Endodermal cell (in vitro differentiated cells): ENCODE measurements around the gene DIRAS1. TPM values are rescaled to one million over a fixed set of nuclear protein-coding genes. Genes with fewer than 3 reads are reported as not detected.

ENCODE experiments used
- DNase-seq: peaks from one replicate; pipeline ENCODE4 v3.0.0-alpha.2; 2017
- H3K27ac ChIP-seq: 2 replicates; pipeline ENCODE4 v1.5.1; 2013; ENCODE audit warnings: mild to moderate bottlenecking, low read depth, low read length, moderate library complexity
- H3K27me3 ChIP-seq: 2 replicates; pipeline ENCODE4 v1.6.1; 2013; ENCODE audit warnings: mild to moderate bottlenecking, low read length, moderate library complexity; ENCODE audit not compliant: insufficient read depth, control insufficient read depth, poor library complexity, severe bottlenecking
- H3K36me3 ChIP-seq: 2 replicates; pipeline ENCODE4 v1.7.0; 2013; ENCODE audit warnings: mild to moderate bottlenecking, low read length, moderate library complexity; ENCODE audit not compliant: control insufficient read depth, insufficient read depth
- H3K4me1 ChIP-seq: one replicate; pipeline ENCODE4 v1.7.0; 2013; ENCODE audit warnings: low read length; ENCODE audit not compliant: control insufficient read depth, insufficient read depth
- H3K4me3 ChIP-seq: 2 replicates; pipeline ENCODE4 v1.5.1; 2013; ENCODE audit warnings: mild to moderate bottlenecking, low read length, moderate library complexity
- H3K9ac ChIP-seq: 2 replicates; pipeline ENCODE4 v1.6.1; 2013; ENCODE audit warnings: mild to moderate bottlenecking, low read length, moderate library complexity; ENCODE audit not compliant: poor library complexity, severe bottlenecking; ENCODE audit errors: extremely low read depth
- H3K9me3 ChIP-seq: 2 replicates; pipeline ENCODE4 v1.6.1; 2013; ENCODE audit warnings: mild to moderate bottlenecking, low read length, moderate library complexity; ENCODE audit not compliant: control insufficient read depth
- H3K27ac Mint-ChIP-seq: 2 replicates; pipeline ENCODE4 v1.8.0; 2020; ENCODE audit warnings: mixed read lengths
- H3K27me3 Mint-ChIP-seq: 2 replicates; pipeline ENCODE4 v1.8.0; 2021; ENCODE audit warnings: mild to moderate bottlenecking, mixed read lengths; ENCODE audit not compliant: insufficient read depth
- H3K36me3 Mint-ChIP-seq: 2 replicates; pipeline ENCODE4 v1.8.0; 2020; ENCODE audit warnings: low read depth, mixed read lengths
- H3K4me1 Mint-ChIP-seq: 2 replicates; pipeline ENCODE4 v1.8.0; 2020; ENCODE audit warnings: mixed read lengths
- H3K4me3 Mint-ChIP-seq: 2 replicates; pipeline ENCODE4 v1.8.0; 2020; ENCODE audit warnings: mild to moderate bottlenecking, moderate library complexity, mixed read lengths
- H3K9me3 Mint-ChIP-seq: 2 replicates; pipeline ENCODE4 v1.8.0; 2020; ENCODE audit warnings: mild to moderate bottlenecking, mixed read lengths
- WGBS, 2 experiments: methylation state at CpG; one replicate each; pipeline versions ENCODE4 v1.1.5 to v1.1.7; 2013; ENCODE audit warnings: missing lambda C conversion rate in 2 of 2, mixed read lengths in 1 of 2; ENCODE audit not compliant: insufficient coverage in 1 of 2, insufficient read length in 1 of 2; 5-methylcytosine and 5-hydroxymethylcytosine counted together
- total RNA-seq, 2 donors: library from RNA; stranded (reverse); fragmentation: NEBNext Ultra II Directional in 1 of 2; extraction: Animal tissue kit (Norgen Biotek cat#: 25700) in 1 of 2; gene quantifications; 2 replicates in 1 of 2; 3 replicates in 1 of 2; pipeline ENCODE4 v1.2.1, GENCODE V29; 2021
- TF ChIP-seq, protein P1 (sequence below): fragments of 200-600 bp; sonication (generic); conservative IDR thresholded peaks from 2 replicates; pipeline ENCODE4 v1.5.0; 2021; ENCODE audit warnings: antibody characterized with exemption, mild to moderate bottlenecking

DIRAS1 gene
- total RNA-seq, 2 donors from 2014 or later = 4.7 to 8.4 TPM

DNA sequence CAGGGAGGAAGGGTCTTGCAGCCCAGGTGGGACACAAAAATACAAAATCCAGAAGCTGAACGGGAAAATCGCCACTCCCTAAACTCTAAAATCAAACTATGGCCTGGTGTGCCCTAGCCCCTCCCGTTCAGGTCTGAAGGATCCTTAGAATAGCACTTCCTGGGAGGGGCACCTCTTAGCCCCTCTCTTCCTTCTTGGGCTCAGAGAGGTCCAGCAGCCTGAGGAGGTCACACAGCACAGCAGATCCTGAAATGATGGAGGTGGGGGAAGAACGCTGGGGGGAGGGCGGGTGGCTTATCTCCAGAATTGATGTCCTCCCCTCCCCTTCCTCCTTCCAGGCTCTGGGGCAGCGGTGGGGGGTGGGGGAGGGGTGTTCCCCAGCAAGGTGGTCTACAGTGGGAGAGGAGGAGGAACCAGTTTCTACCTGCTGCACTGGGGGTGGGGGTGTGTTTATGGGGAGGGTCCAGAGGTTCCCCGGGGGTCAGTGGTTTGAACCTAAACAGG, 1.9 kb downstream of the DIRAS1 start:
- WGBS, 2 experiments = 75 to 77% methylated on average over 4 of the region's 7 CpGs
- DNase-seq = no peak
- peaks cover 4% of the 10 kb centered on the region for H3K4me1 Mint-ChIP-seq
- H3K27me3 ChIP-seq = peaks cover 10% of the 10 kb centered on the region
- H3K4me3 ChIP-seq = no peak overlapping the region
- H3K9me3 ChIP-seq = peaks cover 7% of the 10 kb centered on the region
- H3K4me1 ChIP-seq = no peaks in the 10 kb centered on the region
- H3K36me3 ChIP-seq = no peaks in the 10 kb centered on the region
- H3K27me3 Mint-ChIP-seq = peaks cover 16% of the 10 kb centered on the region
- H3K9me3 Mint-ChIP-seq = peaks cover 11% of the 10 kb centered on the region
- H3K36me3 Mint-ChIP-seq = peaks cover 13% of the 10 kb centered on the region
- TF ChIP-seq, protein P1, sequence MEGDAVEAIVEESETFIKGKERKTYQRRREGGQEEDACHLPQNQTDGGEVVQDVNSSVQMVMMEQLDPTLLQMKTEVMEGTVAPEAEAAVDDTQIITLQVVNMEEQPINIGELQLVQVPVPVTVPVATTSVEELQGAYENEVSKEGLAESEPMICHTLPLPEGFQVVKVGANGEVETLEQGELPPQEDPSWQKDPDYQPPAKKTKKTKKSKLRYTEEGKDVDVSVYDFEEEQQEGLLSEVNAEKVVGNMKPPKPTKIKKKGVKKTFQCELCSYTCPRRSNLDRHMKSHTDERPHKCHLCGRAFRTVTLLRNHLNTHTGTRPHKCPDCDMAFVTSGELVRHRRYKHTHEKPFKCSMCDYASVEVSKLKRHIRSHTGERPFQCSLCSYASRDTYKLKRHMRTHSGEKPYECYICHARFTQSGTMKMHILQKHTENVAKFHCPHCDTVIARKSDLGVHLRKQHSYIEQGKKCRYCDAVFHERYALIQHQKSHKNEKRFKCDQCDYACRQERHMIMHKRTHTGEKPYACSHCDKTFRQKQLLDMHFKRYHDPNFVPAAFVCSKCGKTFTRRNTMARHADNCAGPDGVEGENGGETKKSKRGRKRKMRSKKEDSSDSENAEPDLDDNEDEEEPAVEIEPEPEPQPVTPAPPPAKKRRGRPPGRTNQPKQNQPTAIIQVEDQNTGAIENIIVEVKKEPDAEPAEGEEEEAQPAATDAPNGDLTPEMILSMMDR = no peak
- peak overlapping the region; percentile 50 for H3K4me3 Mint-ChIP-seq
- no peak overlapping the region for H3K27ac Mint-ChIP-seq
- H3K27ac ChIP-seq = no peak overlapping the region
- H3K9ac ChIP-seq = no peak overlapping the region

DNA sequence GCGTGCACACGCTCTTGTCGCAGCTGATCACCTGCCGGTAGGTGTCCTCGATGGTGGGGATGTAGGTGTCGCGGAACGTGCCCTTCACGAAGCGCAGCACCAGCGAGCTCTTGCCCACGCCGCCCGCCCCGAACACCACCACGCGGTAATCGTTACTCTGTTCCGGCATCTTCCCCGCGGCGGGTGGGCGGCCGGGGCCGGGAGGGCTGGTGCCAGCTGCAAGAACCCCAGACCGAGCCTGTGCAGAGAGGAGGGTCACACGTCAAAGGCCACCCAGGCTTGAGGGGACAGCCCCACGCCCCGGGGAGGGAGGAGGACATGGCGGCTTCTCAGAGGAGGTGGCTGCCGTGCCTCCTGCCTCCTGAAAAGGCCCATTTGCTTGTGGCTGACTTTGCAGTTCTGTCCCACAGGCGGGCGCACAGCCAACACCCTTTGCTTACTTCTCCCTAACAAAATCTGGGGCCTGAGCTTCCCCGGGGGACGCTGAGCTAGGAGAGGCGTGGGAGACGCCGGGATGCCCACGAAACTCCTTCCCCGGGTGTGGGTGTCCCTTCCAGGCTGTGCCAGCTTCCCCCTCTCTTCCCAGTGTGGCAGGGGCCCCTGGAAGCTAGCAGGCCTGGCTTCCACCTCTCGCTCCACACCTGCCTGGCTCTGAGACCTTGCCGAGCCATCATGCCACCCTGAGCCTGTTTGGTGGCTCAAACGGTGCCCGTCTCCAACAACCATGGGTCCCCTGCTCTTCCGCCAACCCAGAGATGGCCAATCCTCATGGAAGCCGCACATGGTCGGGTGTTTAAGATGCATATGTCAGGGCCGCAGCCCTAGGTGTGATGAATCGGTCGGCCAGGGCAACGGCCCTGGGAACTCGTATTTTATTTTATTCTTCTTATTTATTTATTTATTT, 3.3 kb downstream of the DIRAS1 start:
- DNase-seq = no peak
- Histone ChIP-seq H3K9me3 (peaks cover 7% of the 10 kb centered on the region), H3K27ac (no peak overlapping the region), H3K9ac (no peak overlapping the region), H3K27me3 (peaks cover 10% of the 10 kb centered on the region), H3K36me3 (no peaks in the 10 kb centered on the region), H3K4me3 (no peak overlapping the region), H3K4me1 (no peaks in the 10 kb centered on the region)
- peaks cover 16% of the 10 kb centered on the region for H3K27me3 Mint-ChIP-seq
- peaks cover 4% of the 10 kb centered on the region for H3K4me1 Mint-ChIP-seq
- H3K27ac Mint-ChIP-seq = no peak overlapping the region
- TF ChIP-seq, protein P1 = no peak
- 93 to 95% methylated on average over 9 to 50 of the region's 52 CpGs for WGBS, 2 experiments
- peaks cover 11% of the 10 kb centered on the region for H3K9me3 Mint-ChIP-seq
- no peak overlapping the region for H3K4me3 Mint-ChIP-seq
- H3K36me3 Mint-ChIP-seq = peaks cover 13% of the 10 kb centered on the region

DNA sequence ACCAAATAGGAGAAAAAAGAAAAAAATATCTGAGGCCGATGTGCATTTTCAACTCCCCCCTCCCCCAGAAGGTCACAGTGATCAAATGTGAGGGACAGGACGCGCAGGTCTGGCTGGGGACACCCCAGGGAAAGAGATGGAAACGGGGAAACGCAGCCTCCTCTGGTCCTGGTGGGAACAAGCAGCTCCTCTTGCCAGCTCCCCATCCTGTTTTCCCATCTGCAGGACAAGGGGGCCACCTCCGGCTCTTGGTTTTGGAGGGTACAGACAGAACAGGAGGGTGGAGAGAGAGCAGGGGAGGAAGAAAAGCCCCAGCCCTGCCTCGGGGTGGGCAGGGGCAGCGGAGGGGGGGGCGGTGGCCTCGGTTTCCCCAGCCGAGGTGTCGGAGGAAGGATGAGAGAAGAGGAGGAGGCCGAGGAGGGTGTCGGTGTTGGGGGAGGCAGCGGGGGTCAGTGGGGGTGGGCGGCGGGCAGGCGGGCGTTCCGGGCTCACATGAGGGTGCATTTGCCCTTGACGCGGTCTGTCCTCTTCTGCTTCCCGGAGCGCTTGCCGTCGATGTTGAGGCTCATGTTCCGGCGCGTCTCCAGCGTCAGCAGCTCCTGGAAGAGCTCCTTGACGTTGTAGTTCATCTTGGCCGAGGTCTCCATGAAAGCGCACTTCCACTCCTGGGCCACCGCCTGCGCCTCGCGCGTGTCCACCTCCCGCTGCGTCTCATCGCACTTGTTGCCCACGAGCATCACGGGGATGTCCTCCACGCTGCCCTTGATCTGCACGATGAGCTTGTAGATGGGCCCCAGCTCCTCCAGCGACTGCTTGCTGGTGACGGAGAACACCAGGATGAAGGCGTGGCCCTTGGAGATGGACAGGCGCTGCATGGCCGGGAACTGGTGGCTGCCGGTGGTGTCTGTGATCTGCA, 4.2 kb downstream of the DIRAS1 start:
- no peak for DNase-seq
- Histone ChIP-seq H3K27ac (no peak overlapping the region), H3K9me3 (peaks cover 7% of the 10 kb centered on the region), H3K4me3 (no peak overlapping the region), H3K27me3 (peaks cover 4% of the 10 kb centered on the region), H3K4me1 (no peaks in the 10 kb centered on the region), H3K9ac (no peak overlapping the region), H3K36me3 (no peaks in the 10 kb centered on the region)
- peaks cover 13% of the 10 kb centered on the region for H3K27me3 Mint-ChIP-seq
- H3K9me3 Mint-ChIP-seq = peaks cover 11% of the 10 kb centered on the region
- WGBS, 2 experiments = 93 to 96% methylated on average over 28 to 51 of the region's 51 CpGs
- H3K4me1 Mint-ChIP-seq = peaks cover 4% of the 10 kb centered on the region
- H3K4me3 Mint-ChIP-seq = no peak overlapping the region
- TF ChIP-seq, protein P1 = no peak
- no peak overlapping the region for H3K27ac Mint-ChIP-seq
- peaks cover 13% of the 10 kb centered on the region for H3K36me3 Mint-ChIP-seq
